Measurements from ENCODE around the gene TPD52L2.
"Not testable (repeated sequence)": the region's sequence is repeated elsewhere in the genome, so short reads cannot be mapped to it uniquely, and the experiment has no call there.

TPD52L2 gene

GRCh38 chr20:63863798-63864544, 1.1 kb upstream of the TPD52L2 start:
- peak overlapping the region; percentile 1 for H2AK5ac ChIP-seq (ENCODE audit: low read depth, low read length)
- peak overlapping the region; percentile 89 for H4K8ac ChIP-seq (ENCODE audit: low read depth, low read length)
- peak overlapping the region; percentile 1 for H3K18ac ChIP-seq (ENCODE audit: low read length)
- no peak overlapping the region for H2BK120ac ChIP-seq (ENCODE audit: low read depth, low read length)
- DNase-seq (ENCODE audit: low spot score), result peak; percentile 69
- H4K91ac ChIP-seq (ENCODE audit: low read depth, low read length, poor library complexity), result no peak overlapping the region
- no peak overlapping the region for H3K14ac ChIP-seq (ENCODE audit: low read length)
- H3K9ac ChIP-seq (ENCODE audit: low read depth, low read length, poor library complexity), result peak overlapping the region; percentile 70
- no peak overlapping the region for H3K4ac ChIP-seq (ENCODE audit: low read length)
- peaks cover 17% of the 10 kb centered on the region for H3K79me1 ChIP-seq (ENCODE audit: low read depth, low read length)
- peak overlapping the region; percentile 99 for H3K23ac ChIP-seq (ENCODE audit: low read depth, low read length, poor library complexity)
- peaks cover 14 to 44% of the 10 kb centered on the region in 2 donors for H3K36me3 ChIP-seq (replicated peaks in 1 of 2; ENCODE audit: control insufficient read depth in 2 of 2, insufficient read depth in 2 of 2, low read length in 2 of 2)
- peaks cover 10 to 14% of the 10 kb centered on the region in 2 donors for H3K4me1 ChIP-seq (ENCODE audit: control insufficient read depth in 2 of 2, insufficient read depth in 1 of 2, low read depth in 1 of 2, low read length in 2 of 2)
- no peaks in the 10 kb centered on the region for H3K27me3 ChIP-seq (ENCODE audit: control insufficient read depth in 3 of 3, insufficient read depth in 3 of 3, low read depth in 1 of 3, low read length in 3 of 3)
- H3K4me2 ChIP-seq (ENCODE audit: insufficient read depth, low read length, poor library complexity, severe bottlenecking), result peak overlapping the region; percentile 62
- H3K9me3 ChIP-seq (replicated peaks in 1 of 2; ENCODE audit: control insufficient read depth in 2 of 2, insufficient read depth in 1 of 2, low read depth in 1 of 2, low read length in 2 of 2), result no peaks in the 10 kb centered on the region
- peak overlapping the region; percentile 92 for H2AFZ ChIP-seq (ENCODE audit: low read length)
- no peak overlapping the region for H2BK15ac ChIP-seq (ENCODE audit: low read length)
- no peak overlapping the region for H2BK12ac ChIP-seq (ENCODE audit: low read length)
- peak overlapping the region; percentile 84 to 87 for H3K4me3 ChIP-seq (ENCODE audit: low read length in 2 of 2)
- WGBS, 2 donors (ENCODE audit: extremely low coverage in 2 of 2, insufficient read length in 2 of 2, insufficient replicate concordance in 1 of 2), result no CpG with 5 or more reads among the region's 38 CpGs
- H2BK5ac ChIP-seq (ENCODE audit: low read length), result peak overlapping the region; percentile 35
- H3K27ac ChIP-seq (replicated peaks; ENCODE audit: low read length), result peak overlapping the region; percentile 81

- H3K79me1 ChIP-seq (ENCODE audit: low read depth, low read length), result peaks cover 17% of the 10 kb centered on the region
- peak overlapping the region; percentile 84 for H2AK5ac ChIP-seq (ENCODE audit: low read depth, low read length)
- H3K4me2 ChIP-seq (ENCODE audit: insufficient read depth, low read length, poor library complexity, severe bottlenecking), result peak overlapping the region; percentile 62
- DNase-seq (ENCODE audit: low spot score), result no peak
- peak overlapping the region; percentile 81 for H3K27ac ChIP-seq (replicated peaks; ENCODE audit: low read length)
- H2AFZ ChIP-seq (ENCODE audit: low read length), result peak overlapping the region; percentile 92
- no peak overlapping the region for H4K8ac ChIP-seq (ENCODE audit: low read depth, low read length)
- no peak overlapping the region for H3K14ac ChIP-seq (ENCODE audit: low read length)
- peak overlapping the region; percentile 88 for H3K9ac ChIP-seq (ENCODE audit: low read depth, low read length, poor library complexity)
- peak overlapping the region; percentile 84 to 87 for H3K4me3 ChIP-seq (ENCODE audit: low read length in 2 of 2)
- H2BK5ac ChIP-seq (ENCODE audit: low read length), result peak overlapping the region; percentile 35
- H2BK12ac ChIP-seq (ENCODE audit: low read length), result no peak overlapping the region
- no CpG with 5 or more reads among the region's 25 CpGs for WGBS, 2 donors (ENCODE audit: extremely low coverage in 2 of 2, insufficient read length in 2 of 2, insufficient replicate concordance in 1 of 2)
- no peaks in the 10 kb centered on the region for H3K27me3 ChIP-seq (ENCODE audit: control insufficient read depth in 3 of 3, insufficient read depth in 3 of 3, low read depth in 1 of 3, low read length in 3 of 3)
- peaks cover 5 to 8% of the 10 kb centered on the region in 2 donors for H3K4me1 ChIP-seq (ENCODE audit: control insufficient read depth in 2 of 2, insufficient read depth in 1 of 2, low read depth in 1 of 2, low read length in 2 of 2)
- H3K36me3 ChIP-seq (replicated peaks in 1 of 2; ENCODE audit: control insufficient read depth in 2 of 2, insufficient read depth in 2 of 2, low read length in 2 of 2), result peaks cover 20 to 50% of the 10 kb centered on the region in 2 donors
- H2BK120ac ChIP-seq (ENCODE audit: low read depth, low read length), result no peak overlapping the region
- peak overlapping the region; percentile 99 for H3K23ac ChIP-seq (ENCODE audit: low read depth, low read length, poor library complexity)
- H3K4ac ChIP-seq (ENCODE audit: low read length), result no peak overlapping the region
- H3K9me3 ChIP-seq (replicated peaks in 1 of 2; ENCODE audit: control insufficient read depth in 2 of 2, insufficient read depth in 1 of 2, low read depth in 1 of 2, low read length in 2 of 2), result no peaks in the 10 kb centered on the region
- H3K18ac ChIP-seq (ENCODE audit: low read length), result peak overlapping the region; percentile 93
- no peak overlapping the region for H4K91ac ChIP-seq (ENCODE audit: low read depth, low read length, poor library complexity)
- no peak overlapping the region for H2BK15ac ChIP-seq (ENCODE audit: low read length)
These were observed 509 bp upstream of the TPD52L2 start for GRCh38 chr20:63864545-63864977.

GRCh38 chr20:63867042-63867441, 2.0 kb downstream of the TPD52L2 start:
- H3K9ac ChIP-seq (ENCODE audit: low read depth, low read length, poor library complexity); H2AK5ac ChIP-seq (ENCODE audit: low read depth, low read length); H2BK120ac ChIP-seq (ENCODE audit: low read depth, low read length); H3K27ac ChIP-seq (replicated peaks; ENCODE audit: low read length); H2AFZ ChIP-seq (ENCODE audit: low read length); H4K91ac ChIP-seq (ENCODE audit: low read depth, low read length, poor library complexity); H2BK5ac ChIP-seq (ENCODE audit: low read length); H2BK15ac ChIP-seq (ENCODE audit: low read length); H3K27me3 ChIP-seq (ENCODE audit: control insufficient read depth in 3 of 3, insufficient read depth in 3 of 3, low read depth in 1 of 3, low read length in 3 of 3); H3K4me3 ChIP-seq (ENCODE audit: low read length in 2 of 2); H3K4me2 ChIP-seq (ENCODE audit: insufficient read depth, low read length, poor library complexity, severe bottlenecking); H3K4ac ChIP-seq (ENCODE audit: low read length); H4K8ac ChIP-seq (ENCODE audit: low read depth, low read length); DNase-seq (ENCODE audit: low spot score); H2BK12ac ChIP-seq (ENCODE audit: low read length); H3K14ac ChIP-seq (ENCODE audit: low read length); H3K23ac ChIP-seq (ENCODE audit: low read depth, low read length, poor library complexity); H3K9me3 ChIP-seq (replicated peaks in 1 of 2; ENCODE audit: control insufficient read depth in 2 of 2, insufficient read depth in 1 of 2, low read depth in 1 of 2, low read length in 2 of 2); H3K4me1 ChIP-seq (ENCODE audit: control insufficient read depth in 2 of 2, insufficient read depth in 1 of 2, low read depth in 1 of 2, low read length in 2 of 2); H3K18ac ChIP-seq (ENCODE audit: low read length): not testable (repeated sequence)
- Histone ChIP-seq H3K79me1 (ENCODE audit: low read depth, low read length) (peaks cover 13% of the 10 kb centered on the region), H3K36me3 (replicated peaks in 1 of 2; ENCODE audit: control insufficient read depth in 2 of 2, insufficient read depth in 2 of 2, low read length in 2 of 2) (peaks cover 23 to 58% of the 10 kb centered on the region in 2 donors)
- WGBS, 2 donors (ENCODE audit: extremely low coverage in 2 of 2, insufficient read length in 2 of 2, insufficient replicate concordance in 1 of 2), result no CpG with 5 or more reads among the region's 13 CpGs

- no peak overlapping the region for H3K18ac ChIP-seq (ENCODE audit: low read length)
- no peak overlapping the region for H2BK12ac ChIP-seq (ENCODE audit: low read length)
- peaks cover 5 to 8% of the 10 kb centered on the region in 2 donors for H3K4me1 ChIP-seq (ENCODE audit: control insufficient read depth in 2 of 2, insufficient read depth in 1 of 2, low read depth in 1 of 2, low read length in 2 of 2)
- H2BK120ac ChIP-seq (ENCODE audit: low read depth, low read length), result no peak overlapping the region
- H3K4me3 ChIP-seq (ENCODE audit: low read length in 2 of 2), result no peak overlapping the region
- no peak overlapping the region for H4K91ac ChIP-seq (ENCODE audit: low read depth, low read length, poor library complexity)
- no peak overlapping the region for H3K4ac ChIP-seq (ENCODE audit: low read length)
- H2AK5ac ChIP-seq (ENCODE audit: low read depth, low read length), result no peak overlapping the region
- no CpG with 5 or more reads among the region's 5 CpGs for WGBS, 2 donors (ENCODE audit: extremely low coverage in 2 of 2, insufficient read length in 2 of 2, insufficient replicate concordance in 1 of 2)
- no peak overlapping the region for H3K23ac ChIP-seq (ENCODE audit: low read depth, low read length, poor library complexity)
- H3K27ac ChIP-seq (replicated peaks; ENCODE audit: low read length), result no peak overlapping the region
- H3K14ac ChIP-seq (ENCODE audit: low read length), result no peak overlapping the region
- H3K79me1 ChIP-seq (ENCODE audit: low read depth, low read length), result peaks cover 10% of the 10 kb centered on the region
- no peak overlapping the region for H3K4me2 ChIP-seq (ENCODE audit: insufficient read depth, low read length, poor library complexity, severe bottlenecking)
- no peak overlapping the region for H2BK5ac ChIP-seq (ENCODE audit: low read length)
- H3K36me3 ChIP-seq (replicated peaks in 1 of 2; ENCODE audit: control insufficient read depth in 2 of 2, insufficient read depth in 2 of 2, low read length in 2 of 2), result peaks cover 19 to 55% of the 10 kb centered on the region in 2 donors
- no peak for DNase-seq (ENCODE audit: low spot score)
- H4K8ac ChIP-seq (ENCODE audit: low read depth, low read length), result no peak overlapping the region
- H3K27me3 ChIP-seq (ENCODE audit: control insufficient read depth in 3 of 3, insufficient read depth in 3 of 3, low read depth in 1 of 3, low read length in 3 of 3), result no peaks in the 10 kb centered on the region
- H2AFZ ChIP-seq (ENCODE audit: low read length), result no peak overlapping the region
- no peak overlapping the region for H2BK15ac ChIP-seq (ENCODE audit: low read length)
- H3K9me3 ChIP-seq (replicated peaks in 1 of 2; ENCODE audit: control insufficient read depth in 2 of 2, insufficient read depth in 1 of 2, low read depth in 1 of 2, low read length in 2 of 2), result no peaks in the 10 kb centered on the region
- H3K9ac ChIP-seq (ENCODE audit: low read depth, low read length, poor library complexity), result no peak overlapping the region
These were observed 3.2 kb downstream of the TPD52L2 start for GRCh38 chr20:63868264-63868663.
